ENCODE measurements around the gene LRMDA.

DNA sequence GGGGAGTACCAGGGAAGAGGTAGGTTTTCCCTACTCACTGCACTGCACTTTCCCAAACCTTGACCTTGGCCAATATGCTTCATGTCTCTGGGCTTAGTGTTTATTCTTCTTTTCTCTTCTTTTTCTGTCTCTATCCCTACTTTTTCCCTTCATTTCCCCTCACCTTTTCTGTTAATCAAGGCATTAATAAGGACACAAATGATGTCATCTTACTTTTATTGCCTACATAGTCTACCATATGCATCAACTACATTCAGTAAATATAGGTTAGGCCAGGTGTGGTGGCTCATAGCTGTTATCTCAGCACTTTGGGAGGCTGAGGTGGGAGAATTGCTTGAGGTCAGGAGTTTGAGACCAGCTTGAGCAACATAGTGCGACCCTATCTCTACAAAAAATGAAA is 16.9 kb upstream of the LRMDA start:
- TF ChIP-seq POLR2A (IDR thresholded peaks at IDR 0.05) = no peak
- TF ChIP-seq, protein P1, sequence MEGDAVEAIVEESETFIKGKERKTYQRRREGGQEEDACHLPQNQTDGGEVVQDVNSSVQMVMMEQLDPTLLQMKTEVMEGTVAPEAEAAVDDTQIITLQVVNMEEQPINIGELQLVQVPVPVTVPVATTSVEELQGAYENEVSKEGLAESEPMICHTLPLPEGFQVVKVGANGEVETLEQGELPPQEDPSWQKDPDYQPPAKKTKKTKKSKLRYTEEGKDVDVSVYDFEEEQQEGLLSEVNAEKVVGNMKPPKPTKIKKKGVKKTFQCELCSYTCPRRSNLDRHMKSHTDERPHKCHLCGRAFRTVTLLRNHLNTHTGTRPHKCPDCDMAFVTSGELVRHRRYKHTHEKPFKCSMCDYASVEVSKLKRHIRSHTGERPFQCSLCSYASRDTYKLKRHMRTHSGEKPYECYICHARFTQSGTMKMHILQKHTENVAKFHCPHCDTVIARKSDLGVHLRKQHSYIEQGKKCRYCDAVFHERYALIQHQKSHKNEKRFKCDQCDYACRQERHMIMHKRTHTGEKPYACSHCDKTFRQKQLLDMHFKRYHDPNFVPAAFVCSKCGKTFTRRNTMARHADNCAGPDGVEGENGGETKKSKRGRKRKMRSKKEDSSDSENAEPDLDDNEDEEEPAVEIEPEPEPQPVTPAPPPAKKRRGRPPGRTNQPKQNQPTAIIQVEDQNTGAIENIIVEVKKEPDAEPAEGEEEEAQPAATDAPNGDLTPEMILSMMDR (IDR thresholded peaks at IDR 0.05) = no peak
